Chondrocyte (in vitro differentiated cells): ENCODE results near the gene JAKMIP1. TPM values are rescaled to one million over a fixed set of nuclear protein-coding genes. Genes with fewer than 3 reads are reported as not detected.

ENCODE experiments used
- DNase-seq: peaks from one replicate; pipeline ENCODE4 v3.0.0; 2021; ENCODE audit warnings: mixed read lengths, low spot score
- H3K27ac Mint-ChIP-seq: one replicate; pipeline ENCODE4 v1.8.0; 2021; ENCODE audit warnings: mild to moderate bottlenecking, moderate library complexity, mixed read lengths; ENCODE audit not compliant: unreplicated experiment
- H3K27me3 Mint-ChIP-seq: 2 replicates; pipeline ENCODE4 v1.8.0; 2021; ENCODE audit warnings: low read depth, mixed read lengths
- H3K36me3 Mint-ChIP-seq: 2 replicates; pipeline ENCODE4 v1.8.0; 2021; ENCODE audit warnings: low read depth, mixed read lengths
- H3K4me1 Mint-ChIP-seq: 2 replicates; pipeline ENCODE4 v1.8.0; 2021; ENCODE audit warnings: low read depth, mild to moderate bottlenecking, mixed read lengths
- H3K4me3 Mint-ChIP-seq: one replicate; pipeline ENCODE4 v1.8.0; 2021; ENCODE audit warnings: mild to moderate bottlenecking, moderate library complexity, mixed read lengths; ENCODE audit not compliant: unreplicated experiment
- H3K9me3 Mint-ChIP-seq: 2 replicates; pipeline ENCODE4 v1.8.0; 2021; ENCODE audit warnings: low read depth, mixed read lengths
- long read RNA-seq: library from polyadenylated mRNA; stranded (forward); transcript quantifications from one replicate; pipeline ENCODE4 v2.0.0, GENCODE V29; 2021
- total RNA-seq: library from RNA; stranded (reverse); gene quantifications from 3 replicates; pipeline ENCODE4 v1.2.1, GENCODE V29; 2021
- TF ChIP-seq, protein P1 (sequence below): fragments of 200-600 bp; sonication (generic); IDR thresholded peaks from 2 replicates; pipeline ENCODE4 v1.5.0; 2021; ENCODE audit warnings: antibody characterized with exemption, mild to moderate bottlenecking, moderate library complexity

The JAKMIP1 gene
- 0.10 TPM in 1 of 3 replicates, not detected in the others for total RNA-seq
- long read RNA-seq = 0 reads

DNA sequence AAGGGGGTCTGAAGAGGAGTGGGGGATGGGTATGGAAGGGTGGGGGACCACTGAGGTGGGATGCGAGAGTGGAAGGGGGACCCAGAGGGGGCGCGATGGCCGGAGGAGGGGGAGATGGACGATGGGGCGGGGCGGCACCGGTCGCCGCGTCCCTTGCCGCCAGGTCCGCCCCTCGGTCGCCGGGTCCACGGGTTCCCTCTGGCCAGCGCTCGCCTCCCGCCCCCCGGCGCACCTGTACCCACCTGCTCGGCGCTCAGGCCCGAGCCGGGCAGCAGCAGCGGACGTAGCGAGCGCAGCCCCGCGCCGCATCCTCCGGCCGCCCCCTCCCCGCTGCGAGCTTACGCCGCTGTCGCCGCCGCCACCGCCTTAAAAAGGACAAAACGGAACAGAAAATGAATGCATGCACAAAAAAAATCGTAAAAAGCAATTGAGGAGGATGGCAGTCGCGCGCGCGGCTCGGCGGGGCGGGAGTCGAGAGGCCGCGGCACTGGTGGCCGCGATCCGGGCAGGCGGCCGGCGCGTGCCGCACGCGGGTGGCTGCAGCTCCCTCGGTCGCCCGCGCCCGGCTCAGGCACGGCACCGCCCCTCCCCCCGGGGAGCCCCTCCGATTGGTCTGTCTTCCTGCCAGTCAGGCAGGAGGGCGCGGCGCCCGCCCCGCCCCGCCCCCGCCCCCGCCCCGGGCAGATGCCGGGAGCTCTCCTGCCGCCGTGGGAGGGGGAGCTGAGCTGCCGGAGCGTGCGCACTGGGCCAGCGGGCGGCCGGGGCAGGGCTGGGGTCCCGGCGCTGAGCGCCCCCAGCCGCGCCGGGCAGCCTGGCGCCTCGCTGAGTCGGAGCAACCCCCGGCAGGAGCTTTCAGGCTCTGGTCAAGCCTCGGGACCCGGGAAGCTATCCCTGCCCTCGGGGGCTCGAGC, at the start of gene JAKMIP1:
Gene JAKMIP1, minus strand, starts transcription at position 539 of the 911 bp plus-strand sequence. CDS start 87,699 bp downstream, outside the sequence.
- H3K4me1 Mint-ChIP-seq = peaks cover 4% of the 10 kb centered on the region
- H3K4me3 Mint-ChIP-seq = peak within 1 kb of the TSS; percentile 63
- H3K27me3 Mint-ChIP-seq = peaks cover 59% of the 10 kb centered on the region

DNA sequence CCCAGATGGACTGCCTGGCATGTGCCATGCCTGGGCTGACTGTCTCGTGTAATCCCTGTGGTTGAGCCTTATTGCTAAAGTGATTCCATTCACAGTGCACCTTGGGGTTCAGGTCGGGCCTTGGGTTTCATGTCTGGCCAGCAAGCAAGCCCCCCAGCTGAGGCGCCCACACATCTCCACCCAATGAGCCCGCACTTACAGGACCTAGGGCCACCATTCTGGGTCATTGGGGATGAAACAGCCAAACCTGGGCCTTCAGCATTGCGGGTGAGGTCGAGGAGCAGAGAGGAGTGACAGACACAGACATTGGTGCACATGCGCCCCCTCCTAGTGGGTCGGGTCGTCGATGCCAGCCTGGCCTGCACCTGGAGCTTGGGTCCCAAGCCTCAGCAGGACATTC, 48.0 kb upstream of the JAKMIP1 start:
- no peak overlapping the region for H3K27ac Mint-ChIP-seq
- peak; percentile 57 for DNase-seq
- no peak overlapping the region for H3K4me3 Mint-ChIP-seq
- H3K4me1 Mint-ChIP-seq = no peaks in the 10 kb centered on the region
- TF ChIP-seq, protein P1, sequence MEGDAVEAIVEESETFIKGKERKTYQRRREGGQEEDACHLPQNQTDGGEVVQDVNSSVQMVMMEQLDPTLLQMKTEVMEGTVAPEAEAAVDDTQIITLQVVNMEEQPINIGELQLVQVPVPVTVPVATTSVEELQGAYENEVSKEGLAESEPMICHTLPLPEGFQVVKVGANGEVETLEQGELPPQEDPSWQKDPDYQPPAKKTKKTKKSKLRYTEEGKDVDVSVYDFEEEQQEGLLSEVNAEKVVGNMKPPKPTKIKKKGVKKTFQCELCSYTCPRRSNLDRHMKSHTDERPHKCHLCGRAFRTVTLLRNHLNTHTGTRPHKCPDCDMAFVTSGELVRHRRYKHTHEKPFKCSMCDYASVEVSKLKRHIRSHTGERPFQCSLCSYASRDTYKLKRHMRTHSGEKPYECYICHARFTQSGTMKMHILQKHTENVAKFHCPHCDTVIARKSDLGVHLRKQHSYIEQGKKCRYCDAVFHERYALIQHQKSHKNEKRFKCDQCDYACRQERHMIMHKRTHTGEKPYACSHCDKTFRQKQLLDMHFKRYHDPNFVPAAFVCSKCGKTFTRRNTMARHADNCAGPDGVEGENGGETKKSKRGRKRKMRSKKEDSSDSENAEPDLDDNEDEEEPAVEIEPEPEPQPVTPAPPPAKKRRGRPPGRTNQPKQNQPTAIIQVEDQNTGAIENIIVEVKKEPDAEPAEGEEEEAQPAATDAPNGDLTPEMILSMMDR = no peak
- no peaks in the 10 kb centered on the region for H3K36me3 Mint-ChIP-seq
- H3K27me3 Mint-ChIP-seq = peaks cover 51% of the 10 kb centered on the region
- H3K9me3 Mint-ChIP-seq = no peaks in the 10 kb centered on the region

More for the DNA sequence above, at the start of gene JAKMIP1:
- TF ChIP-seq, protein P1 = no peak
- Mint-ChIP-seq H3K36me3 (peaks cover 2% of the 10 kb centered on the region), H3K9me3 (peaks cover 7% of the 10 kb centered on the region), H3K27ac (no peak within 1 kb of the TSS)
- DNase-seq = no peak

- DNase-seq = peak; percentile 53
- Mint-ChIP-seq H3K27ac (no peak overlapping the region), H3K9me3 (no peaks in the 10 kb centered on the region), H3K4me3 (no peak overlapping the region), H3K27me3 (peaks cover 64% of the 10 kb centered on the region), H3K36me3 (no peaks in the 10 kb centered on the region), H3K4me1 (no peaks in the 10 kb centered on the region)
- TF ChIP-seq, protein P1 = no peak
Measured at GRCh38 chr4:6246170-6246634, 45.9 kb upstream of the JAKMIP1 start.

DNA sequence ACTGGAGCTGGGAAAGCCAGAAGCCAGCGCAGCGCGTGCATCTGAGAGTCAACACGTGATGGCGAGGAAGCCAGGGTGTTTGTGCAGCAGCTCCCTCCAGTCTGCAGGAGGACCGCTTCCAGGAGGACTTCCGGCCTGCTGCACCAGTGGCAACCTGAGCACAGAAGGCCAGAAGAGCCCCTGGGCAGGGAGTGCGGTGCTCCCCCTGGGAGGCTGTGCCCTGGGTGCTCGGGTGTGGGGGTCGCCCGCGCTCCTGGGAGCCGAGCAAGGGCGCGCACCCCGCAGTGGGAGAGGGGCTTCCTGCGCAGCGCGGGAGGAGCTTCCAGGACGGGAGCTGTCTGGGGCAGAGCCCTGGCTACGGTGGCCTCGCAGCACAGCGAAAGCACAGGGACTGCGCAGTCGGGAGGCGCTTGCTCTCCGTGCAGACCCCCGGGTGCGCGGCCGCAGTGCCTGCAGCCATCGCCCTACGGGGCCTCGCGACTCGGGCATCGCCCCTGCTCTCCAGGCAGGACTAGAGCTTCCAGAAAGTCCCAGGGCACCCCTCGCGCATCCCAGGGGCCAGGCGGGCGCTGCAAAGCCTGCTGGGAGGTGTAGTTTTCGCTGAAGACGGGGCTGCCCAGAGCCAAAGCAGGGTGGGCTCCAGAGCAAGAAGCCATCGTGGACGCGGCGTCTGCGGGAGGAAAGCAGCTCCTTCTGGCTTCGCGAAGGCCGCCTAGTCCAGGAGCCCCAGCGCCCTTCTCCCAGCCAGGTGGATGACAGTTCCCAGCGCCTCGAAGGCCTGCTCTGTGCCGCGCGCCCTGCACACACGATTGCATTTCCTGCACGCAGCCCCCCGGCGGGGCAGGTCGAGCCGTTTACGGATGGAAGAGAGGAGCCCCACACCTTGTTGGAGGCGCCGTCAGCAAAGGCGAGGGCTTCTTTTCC, 45.2 kb upstream of the JAKMIP1 start:
- H3K27me3 Mint-ChIP-seq = peaks cover 64% of the 10 kb centered on the region
- no peaks in the 10 kb centered on the region for H3K9me3 Mint-ChIP-seq
- H3K4me3 Mint-ChIP-seq = no peak overlapping the region

More for the DNA sequence above, 45.2 kb upstream of the JAKMIP1 start:
- Mint-ChIP-seq H3K27ac (no peak overlapping the region), H3K4me1 (no peaks in the 10 kb centered on the region), H3K36me3 (no peaks in the 10 kb centered on the region)
- TF ChIP-seq, protein P1 = no peak
- DNase-seq = peak; percentile 90
